Astrocyte of the spinal cord (primary cell): ENCODE measurements around the gene NRXN3.
A peak's percentile ranks its signal among the peaks of the same experiment; 100 is the strongest.

Experiments
- DNase-seq: peaks from one replicate; pipeline ENCODE4 v3.0.0; 2011; ENCODE audit warnings: low read depth, low spot score
- H3K4me3 ChIP-seq: 2 replicates; pipeline ENCODE4 v1.5.1; 2011; ENCODE audit warnings: low read depth, mild to moderate bottlenecking, low read length, moderate library complexity
- in situ Hi-C: cut with HindIII; loops from 2 replicates; pipeline ENCODE4 v1.10.0; 2017; ENCODE audit warnings: low sequenced_read_pairs
- TF ChIP-seq, protein P1 (sequence below): IDR thresholded peaks from 2 replicates; pipeline ENCODE4 v1.5.1; 2012; ENCODE audit warnings: low read depth, mild to moderate bottlenecking, low read length, inconsistent platforms

The NRXN3 gene

DNA sequence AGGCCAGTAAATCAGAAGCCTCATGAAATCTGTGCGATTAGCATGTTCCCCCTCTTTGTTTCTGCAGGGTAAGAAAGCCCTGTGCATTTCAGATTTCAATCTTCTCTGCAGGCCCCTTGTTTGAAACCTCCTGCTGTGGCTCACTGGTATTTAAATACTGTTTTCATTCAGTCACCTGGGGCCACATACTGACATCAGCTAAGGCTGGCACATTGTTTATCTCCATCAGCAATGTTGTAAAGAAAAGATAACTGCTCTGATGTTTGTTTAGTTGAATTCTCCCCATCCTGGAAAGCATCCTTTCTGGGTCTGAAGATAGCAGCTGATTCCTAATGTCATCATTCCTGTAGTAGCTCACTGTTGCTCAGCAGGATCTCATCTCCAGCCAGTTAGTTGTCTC, 554.9 kb downstream of the NRXN3 start:
- TF ChIP-seq, protein P1, sequence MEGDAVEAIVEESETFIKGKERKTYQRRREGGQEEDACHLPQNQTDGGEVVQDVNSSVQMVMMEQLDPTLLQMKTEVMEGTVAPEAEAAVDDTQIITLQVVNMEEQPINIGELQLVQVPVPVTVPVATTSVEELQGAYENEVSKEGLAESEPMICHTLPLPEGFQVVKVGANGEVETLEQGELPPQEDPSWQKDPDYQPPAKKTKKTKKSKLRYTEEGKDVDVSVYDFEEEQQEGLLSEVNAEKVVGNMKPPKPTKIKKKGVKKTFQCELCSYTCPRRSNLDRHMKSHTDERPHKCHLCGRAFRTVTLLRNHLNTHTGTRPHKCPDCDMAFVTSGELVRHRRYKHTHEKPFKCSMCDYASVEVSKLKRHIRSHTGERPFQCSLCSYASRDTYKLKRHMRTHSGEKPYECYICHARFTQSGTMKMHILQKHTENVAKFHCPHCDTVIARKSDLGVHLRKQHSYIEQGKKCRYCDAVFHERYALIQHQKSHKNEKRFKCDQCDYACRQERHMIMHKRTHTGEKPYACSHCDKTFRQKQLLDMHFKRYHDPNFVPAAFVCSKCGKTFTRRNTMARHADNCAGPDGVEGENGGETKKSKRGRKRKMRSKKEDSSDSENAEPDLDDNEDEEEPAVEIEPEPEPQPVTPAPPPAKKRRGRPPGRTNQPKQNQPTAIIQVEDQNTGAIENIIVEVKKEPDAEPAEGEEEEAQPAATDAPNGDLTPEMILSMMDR: no peak
- in situ Hi-C loops: no loop called here
- no peak for DNase-seq

DNA sequence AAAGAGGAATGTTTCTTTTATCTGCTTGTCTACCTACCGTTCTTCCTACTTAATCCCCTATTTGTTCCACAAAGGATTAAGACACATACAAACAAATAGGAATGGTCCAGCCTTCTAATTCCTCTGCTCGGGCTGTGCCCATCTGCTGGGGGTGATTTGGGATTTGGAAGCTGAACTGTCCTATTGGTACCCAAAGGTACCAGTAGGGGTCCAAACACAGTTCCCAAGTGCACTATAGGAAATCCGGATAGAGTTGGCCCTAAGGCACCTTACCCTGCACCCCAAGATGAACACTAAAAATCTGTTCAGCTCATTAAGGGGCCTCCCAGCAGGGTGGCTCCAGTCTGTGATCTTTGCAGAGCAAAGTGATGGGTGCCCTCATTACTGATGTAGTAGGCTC, 566.9 kb downstream of the NRXN3 start:
- in situ Hi-C loops: no loop called here

More for the DNA sequence above, 554.9 kb downstream of the NRXN3 start:
- no peak overlapping the region for H3K4me3 ChIP-seq

DNA sequence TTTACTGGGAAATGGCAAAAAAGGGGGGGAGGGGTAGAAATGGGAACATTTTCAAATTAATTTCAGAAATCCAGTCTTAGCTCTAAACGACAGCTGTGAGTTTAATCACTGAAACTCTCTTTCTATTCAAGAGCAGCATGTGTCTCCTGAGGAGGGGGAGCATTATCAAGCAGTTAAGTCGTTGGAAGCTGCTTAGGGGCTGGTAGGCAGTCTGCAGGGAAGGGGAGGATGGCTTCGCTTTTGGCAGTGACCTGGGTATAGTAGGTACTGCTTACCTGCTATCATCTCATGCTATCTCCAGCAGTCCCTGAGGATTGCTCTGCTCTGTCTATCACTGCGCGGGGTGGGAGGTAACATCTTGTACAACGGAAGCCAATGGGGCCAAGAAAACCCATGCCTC, 567.4 kb downstream of the NRXN3 start:
- TF ChIP-seq, protein P1: no peak
- no peak for DNase-seq
- in situ Hi-C loops: no loop called here
- no peak overlapping the region for H3K4me3 ChIP-seq

More for the DNA sequence above, 566.9 kb downstream of the NRXN3 start:
- H3K4me3 ChIP-seq: no peak overlapping the region
- TF ChIP-seq, protein P1: no peak
- DNase-seq: no peak

DNA sequence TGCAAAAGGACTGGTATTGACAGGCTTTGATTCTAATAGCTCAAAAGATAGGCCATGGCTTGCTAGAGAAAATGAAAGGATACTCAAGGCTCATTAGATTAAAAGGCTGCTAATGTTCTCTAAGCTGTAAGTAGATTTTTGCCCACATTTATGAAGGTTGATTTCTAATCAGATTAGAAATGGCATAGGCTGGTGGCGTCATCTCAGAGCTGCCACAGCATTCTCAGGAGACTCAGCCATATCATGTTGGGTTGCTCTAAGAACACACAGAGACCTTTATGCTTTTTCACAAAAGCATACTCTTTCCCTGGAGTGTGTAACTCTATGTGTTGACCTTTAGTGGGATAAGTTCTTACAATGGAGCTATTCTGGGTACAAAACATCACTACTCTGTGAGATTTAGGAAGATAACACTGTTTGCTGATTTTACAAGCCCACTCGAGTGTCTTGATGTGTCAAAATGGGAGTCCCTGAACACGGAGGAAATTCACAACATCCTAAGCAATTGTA, 576.0 kb downstream of the NRXN3 start:
- TF ChIP-seq, protein P1: no peak
- in situ Hi-C loops: no loop called here
- no peak for DNase-seq
- no peak overlapping the region for H3K4me3 ChIP-seq

DNA sequence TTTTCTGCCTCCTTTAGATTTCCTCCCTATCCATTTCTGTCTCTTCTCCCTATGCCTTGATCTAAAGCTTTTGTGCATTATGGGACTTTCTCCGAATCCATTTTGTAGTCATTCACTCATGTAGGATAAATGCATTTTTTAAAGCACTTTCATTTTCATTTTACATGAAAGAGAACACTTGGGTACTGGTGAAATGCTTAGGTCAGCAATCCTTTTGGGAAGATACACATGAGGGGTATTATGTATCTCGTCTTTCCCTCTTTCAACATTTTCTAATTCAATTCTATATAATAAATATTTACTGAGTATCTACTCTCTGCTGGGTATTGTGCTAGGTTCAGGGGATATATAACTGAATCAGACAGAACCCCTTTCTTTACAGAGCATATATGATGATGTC, 577.6 kb downstream of the NRXN3 start:
- TF ChIP-seq, protein P1: no peak
- in situ Hi-C loops: no loop called here
- no peak overlapping the region for H3K4me3 ChIP-seq
- DNase-seq: no peak

DNA sequence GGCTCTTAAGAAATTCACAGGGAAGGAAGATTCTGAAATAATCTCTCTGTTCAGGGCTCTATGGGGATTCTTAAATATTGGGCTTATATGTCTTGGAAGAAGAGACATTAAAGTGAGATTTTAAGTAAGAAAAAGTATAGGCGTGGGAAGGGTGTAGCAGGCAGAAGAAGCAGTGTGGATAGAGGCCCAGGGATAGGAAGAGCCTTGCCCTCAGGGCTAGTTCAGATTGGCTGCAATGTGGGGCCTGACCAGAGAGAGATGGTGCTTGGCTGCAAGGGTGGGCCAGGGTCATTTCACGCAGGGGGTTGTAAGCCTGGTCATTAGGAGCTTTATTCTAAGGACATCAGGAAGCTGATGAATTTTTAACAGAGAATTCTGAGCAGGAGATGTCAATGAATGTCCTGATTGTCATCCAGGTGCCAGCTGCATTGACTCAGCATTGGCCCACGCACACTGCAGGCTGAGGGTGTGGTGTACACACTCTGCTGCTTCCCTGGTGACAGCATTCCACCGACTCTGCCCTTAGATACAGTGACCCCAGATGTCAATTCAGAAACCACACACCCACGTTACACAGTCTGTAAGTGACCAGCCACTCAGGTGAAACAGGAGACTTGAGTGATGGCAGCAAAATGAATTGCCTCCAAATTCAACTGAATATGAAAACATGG, 582.5 kb downstream of the NRXN3 start:
- TF ChIP-seq, protein P1: no peak
- H3K4me3 ChIP-seq: no peak overlapping the region
- DNase-seq: peak; percentile 1
- in situ Hi-C loops: no loop called here

DNA sequence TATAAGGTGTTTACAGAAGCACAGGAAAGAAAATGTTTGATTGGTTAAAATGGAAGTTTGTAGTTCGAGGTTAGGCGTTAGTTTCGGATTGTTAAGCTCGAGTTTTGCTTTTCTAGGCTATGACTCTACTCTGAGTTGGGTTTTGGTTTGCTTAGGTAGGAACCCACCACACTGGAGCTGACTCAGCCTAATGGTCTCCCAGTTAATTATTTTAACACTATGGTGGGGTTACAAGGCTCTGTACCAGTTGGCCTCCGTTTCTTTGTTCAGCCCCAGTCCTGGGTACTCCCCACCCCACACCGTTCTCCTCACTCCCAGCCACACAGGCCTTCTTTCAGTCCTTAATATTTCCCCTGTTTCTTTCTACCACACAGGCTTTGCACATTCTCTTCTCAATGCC, 583.9 kb downstream of the NRXN3 start:
- TF ChIP-seq, protein P1: no peak
- H3K4me3 ChIP-seq: no peak overlapping the region
- no peak for DNase-seq
- in situ Hi-C loops: no loop called here
